Fibroblast of skin of right quadriceps (primary cell): Measurements from ENCODE around the gene EEPD1.
A peak's percentile ranks its signal among the peaks of the same experiment; 100 is the strongest.

Experiments
- DNase-seq: peaks from one replicate; pipeline ENCODE4 v3.0.0-alpha.2; 2013

EEPD1 gene

DNA sequence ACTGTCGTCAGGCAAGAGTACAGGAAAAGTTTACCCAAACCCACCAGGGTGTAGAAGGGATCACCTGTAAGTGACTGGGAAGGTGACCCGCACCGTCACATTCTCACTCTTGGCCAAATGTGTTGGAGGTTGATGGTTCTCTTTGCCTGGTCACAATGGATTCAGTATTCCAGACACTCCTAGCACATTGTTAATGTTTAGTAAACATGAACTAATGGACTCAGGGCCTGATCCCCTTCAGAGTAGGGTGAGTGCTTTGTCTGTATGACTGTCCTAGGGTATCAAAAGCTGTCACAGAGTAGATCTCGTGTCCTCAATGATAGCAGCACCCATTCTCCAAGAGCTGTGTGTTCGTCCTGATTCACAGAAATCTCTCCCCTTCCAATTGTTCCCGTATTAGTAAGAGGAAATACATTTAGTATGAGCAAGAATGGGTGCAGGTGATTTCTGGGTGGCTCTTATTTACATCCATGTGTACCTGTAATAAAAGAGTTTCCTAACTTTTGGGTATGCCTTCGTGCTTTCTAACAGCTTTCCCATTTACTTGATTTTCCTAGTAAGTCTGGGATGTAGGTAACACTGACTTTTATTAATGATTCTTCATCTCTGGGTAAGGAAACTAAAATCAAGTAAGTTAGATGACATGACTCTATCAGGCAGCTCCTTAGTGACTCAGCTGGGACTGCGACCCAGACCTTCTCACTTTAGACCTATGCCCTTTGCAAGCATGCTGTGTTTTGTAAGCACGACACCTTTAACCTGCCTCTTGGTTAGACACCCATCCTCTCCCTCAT lies 4.7 kb downstream of the EEPD1 start:
- DNase-seq = no peak

DNA sequence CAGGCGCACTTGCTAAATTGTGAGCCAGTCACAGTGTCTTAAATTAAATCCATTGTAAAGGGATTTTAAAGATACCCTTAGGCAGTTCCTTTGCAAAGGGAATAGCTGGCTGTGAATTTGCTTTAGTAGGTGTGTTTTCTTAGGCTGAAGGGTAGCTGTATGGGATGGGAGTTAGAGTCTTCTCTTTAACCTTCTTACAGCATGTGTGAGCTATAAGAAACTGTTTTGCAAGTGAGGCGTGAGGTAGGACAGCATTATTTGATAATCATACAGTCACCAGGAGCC lies 5.2 kb downstream of the EEPD1 start:
- no peak for DNase-seq

DNA sequence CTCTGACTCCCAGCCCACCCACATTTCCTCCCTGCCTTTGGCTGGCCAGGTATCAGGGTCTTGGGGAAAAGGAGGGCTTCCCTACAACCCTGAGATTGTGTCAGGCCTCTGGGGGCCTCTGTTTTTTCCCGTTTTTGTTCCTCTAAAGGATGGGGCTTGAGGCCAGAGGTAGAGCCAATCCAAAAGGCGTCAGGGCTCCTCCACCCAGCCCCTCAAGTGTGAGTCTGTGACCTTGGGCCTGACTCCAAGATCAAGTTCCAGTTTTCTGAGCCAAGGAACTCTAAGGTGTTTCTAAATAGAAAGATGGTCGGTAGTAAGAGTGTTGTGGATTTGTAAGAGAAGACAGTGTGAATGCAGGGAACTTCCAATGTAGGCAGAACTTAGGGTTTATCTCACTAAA lies 6.6 kb downstream of the EEPD1 start:
- no peak for DNase-seq

DNA sequence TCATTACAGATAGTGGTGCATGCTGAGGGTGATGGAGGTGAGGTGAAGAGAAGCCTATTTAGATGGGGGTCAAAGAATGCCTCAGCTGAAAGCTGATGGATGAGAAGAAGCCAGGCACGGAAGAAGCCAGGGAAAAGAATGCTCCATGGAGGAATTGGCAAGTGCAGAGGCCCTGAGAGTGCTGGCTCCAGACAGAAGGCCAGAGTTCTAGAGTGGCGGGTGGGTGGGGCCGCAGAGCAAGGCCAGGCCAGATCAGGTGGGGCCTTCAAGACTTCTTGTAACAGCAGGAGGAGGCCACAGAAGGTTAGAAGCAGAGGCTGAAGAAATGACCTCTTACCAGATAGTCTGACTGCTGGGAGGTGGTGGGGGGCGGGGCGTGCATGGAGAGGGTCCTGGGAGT lies 7.3 kb downstream of the EEPD1 start:
- DNase-seq = no peak

DNA sequence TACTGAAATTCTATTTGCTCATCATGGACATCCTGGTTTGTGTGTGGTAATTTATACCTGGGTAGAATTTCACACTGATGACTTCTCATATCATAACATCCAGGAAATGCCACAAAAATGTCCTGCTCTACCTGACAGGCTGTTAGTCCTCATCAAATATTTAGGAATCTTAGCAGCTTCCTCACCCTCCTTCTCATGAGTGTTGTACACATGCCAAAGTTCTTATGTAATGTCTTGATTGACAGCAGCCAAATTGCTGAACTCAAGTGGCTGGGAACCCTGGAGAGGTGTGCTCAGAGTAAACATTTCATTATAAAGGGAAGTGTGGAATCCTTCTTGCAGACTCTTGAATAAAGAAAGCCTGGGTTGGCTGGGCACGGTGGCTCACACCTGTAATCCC lies 8.9 kb downstream of the EEPD1 start:
- DNase-seq = no peak

DNA sequence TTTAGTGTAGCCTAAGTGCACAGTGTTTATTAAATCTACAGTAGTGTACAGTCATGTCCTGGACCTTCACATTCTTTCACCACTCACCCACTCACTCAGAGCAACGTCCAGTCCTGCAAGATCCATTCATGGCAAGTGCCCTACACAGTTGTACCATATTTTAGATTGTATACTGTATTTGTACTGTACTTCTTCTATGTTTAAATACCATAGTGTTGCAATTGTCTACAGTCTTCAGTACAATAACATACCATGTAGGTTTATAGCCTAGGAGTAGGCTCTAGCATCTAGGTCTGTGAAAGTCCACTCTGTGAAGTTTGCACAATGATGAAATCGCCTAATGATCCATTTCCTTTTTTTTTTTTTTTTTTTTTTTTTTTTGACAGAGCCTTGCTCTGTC lies 12.0 kb downstream of the EEPD1 start:
- DNase-seq = peak; percentile 38

DNA sequence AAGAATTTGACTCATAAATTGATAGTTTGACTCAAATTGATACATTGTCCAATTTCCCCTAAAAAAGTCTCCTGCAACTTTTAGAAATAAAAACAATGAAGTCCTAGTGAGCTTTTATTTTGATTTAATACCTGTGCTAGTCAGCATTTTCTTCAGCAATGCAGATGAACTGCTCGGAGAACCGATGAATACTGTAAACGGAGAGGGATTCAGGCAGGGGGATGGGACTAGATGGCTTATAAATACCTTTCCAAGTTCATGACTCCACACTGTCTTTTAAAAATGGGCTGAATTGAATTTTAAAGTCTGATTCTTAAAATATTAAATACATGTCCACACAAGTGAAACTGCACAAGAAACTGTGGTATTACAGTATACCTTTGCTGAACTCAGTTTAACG lies 12.7 kb downstream of the EEPD1 start:
- DNase-seq = no peak

DNA sequence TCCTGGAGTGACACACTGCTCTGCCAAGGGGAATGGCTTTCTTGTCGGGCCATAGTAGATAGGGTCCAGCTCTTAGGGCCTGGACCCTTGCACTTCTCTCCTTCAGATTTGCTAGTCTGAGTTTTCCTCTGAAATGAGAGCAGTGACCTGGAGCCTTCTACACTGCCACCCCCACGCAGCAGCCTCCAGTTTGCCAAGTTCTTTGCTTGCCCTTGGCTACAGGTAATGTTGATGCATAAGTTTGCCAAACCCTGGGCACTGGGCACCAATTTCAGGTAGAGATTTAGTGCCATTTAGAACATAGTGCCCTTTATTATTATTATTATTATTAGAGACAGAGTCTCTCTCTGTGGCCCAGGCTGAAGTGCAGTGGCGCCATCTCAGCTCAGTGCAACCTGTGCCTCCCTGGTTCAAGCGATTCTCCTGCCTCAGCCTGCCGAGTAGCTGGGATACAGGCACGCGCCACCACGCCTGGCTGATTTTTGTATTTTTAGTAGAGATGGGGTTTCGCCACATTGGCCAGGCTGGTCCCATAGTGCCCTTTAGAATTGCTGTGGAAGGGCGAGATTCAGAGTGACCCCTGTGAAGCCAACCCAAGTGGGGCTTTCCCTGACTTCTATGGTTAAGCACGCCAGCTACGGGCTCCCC lies 14.5 kb downstream of the EEPD1 start:
- no peak for DNase-seq

DNA sequence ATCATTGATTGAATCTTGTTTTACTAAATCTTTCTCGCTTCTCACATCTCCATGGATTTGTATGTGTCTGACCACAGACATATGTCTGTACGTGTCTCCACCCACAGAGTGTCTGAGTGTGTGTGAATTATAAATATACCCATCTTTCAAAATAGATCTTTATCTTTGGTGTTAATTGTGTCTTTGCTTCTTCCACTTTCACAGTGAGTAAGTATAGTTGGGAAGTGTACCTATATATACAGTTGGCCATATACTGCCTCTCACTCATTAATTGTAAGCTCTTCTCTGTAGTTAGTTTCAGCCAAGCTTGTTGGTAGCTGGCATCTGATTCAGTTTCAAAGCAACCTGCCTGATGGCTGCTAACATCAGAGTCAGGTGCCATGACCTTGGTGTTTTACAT lies 18.4 kb downstream of the EEPD1 start:
- no peak for DNase-seq

DNA sequence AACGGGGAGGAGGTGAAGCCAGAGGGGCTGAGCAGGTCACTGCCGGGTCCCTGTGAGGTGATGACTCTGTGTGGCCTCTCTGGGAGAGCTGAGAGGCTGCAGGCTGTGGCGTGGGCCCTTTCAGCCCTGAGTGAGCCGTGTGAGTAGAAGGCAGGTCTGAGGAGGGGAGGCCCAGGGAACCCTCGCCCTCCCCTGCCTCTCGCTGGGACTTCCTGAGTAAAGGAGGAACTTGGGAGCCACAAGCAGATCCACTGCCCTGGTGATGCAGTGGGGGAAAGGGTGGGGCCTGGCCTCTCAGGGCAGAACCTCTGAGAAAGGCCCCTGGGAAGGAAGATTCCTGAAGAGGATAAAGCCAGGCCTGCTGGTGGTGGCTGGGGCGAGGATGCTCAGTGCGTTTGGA lies 22.8 kb downstream of the EEPD1 start:
- DNase-seq = no peak

DNA sequence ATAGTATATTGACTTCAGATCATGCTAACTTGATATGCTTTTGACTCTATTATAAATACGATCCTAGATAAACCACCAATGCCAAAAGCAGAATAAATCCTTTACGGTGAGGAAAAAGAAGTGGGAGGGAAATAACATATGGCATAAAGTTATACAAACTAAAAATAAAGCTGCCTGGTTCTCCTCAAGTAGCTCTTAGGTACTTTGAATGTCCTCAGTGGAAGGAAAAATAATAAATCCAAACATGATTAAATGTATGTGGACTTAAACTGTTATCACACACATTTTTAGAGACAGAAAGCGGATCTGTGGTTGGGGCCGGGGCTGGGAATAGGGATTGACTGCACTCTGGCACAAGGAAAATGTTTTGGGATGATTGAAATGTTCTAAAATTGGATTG lies 23.6 kb downstream of the EEPD1 start:
- DNase-seq = no peak

DNA sequence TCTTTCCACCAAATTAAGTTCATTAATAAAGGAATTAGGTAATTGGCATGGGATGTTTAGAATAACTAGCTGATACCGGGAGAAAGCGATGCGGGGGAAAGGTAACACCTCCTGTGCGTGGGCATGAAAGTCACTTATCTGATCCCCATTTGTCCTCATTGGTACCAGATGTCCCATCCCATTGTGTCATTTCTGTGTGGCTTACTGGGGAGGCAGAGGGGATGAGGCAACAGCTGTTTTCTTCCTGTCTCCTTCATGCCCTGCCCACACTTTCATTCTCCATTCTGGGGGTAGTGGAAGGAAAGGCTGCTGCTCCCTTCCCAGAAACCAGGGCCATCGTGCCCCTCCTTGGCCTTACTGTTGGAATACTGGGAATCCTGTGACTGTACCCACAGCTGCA lies 27.1 kb downstream of the EEPD1 start:
- DNase-seq = no peak

DNA sequence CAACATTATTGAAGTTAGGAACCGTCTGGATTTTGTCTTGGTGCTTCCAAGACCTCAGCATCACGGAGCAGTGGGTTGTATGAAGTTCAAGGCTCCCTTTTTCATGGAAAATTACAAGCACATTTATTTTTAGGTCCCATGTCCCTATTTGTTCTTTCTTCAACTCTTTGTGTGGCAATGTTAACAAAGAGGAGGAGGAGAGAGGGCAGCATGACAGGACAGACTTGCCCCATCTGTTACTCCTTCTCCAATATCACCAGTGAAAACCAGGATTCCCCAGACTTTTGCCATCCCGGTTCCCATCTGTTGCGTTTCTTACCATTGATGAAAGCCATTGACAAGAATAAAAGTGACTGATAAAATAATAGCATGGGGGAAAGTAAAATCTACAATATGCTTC lies 28.6 kb downstream of the EEPD1 start:
- DNase-seq = no peak

DNA sequence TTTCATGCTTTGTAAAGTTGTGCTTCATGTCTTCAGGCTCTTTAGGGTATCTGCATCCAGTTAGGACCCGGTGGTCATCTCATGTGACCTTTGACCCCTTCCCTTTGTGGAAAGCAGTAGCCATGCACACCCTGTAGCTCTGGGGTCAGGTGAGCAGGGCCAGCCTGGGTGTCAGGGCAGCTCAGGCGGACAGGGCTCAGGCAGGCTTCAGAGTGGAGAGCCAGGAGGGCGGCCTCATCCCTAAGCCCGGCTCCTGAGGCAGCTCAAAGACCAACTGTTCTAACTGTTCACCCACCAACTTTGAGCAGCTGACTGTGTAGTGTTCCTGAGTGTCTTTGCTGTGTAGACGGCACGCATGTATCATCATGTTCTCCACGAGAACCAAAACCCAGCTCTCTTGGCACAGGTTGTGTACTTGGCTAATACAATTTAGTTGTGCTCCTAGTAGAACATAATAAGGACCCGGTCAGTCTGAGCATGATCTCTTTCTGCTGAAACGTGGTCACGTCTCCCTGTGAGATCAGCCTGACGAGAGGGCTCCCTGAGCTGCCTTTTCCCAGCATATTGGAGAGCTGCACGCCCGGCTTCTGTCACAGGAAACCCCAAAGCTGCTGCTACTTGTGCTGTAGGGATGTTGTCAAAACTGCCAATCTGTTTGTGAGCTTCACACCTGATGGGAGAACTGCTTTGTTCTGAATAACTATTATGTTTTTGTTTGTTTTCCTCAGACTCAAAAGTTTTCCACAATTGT lies 30.0 kb downstream of the EEPD1 start:
- DNase-seq = no peak

DNA sequence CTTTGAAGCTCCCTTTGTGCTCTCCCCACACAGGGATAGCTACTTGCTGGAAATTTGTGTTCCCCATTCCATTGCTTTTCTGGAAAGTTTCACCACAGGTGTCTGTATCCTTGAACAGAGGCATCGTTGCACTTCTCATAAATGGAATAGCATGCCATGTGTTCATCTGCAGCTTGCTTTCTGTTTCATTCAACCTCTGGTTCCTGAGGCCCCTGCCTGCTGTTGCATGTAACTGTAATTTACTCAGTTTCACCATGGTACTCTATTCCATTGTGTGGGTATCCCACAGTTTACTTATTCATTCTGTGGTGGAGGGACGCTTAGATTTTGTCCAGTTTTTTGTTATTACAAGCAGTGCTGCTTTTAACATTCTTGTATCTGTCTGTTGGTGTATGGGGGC lies 32.0 kb downstream of the EEPD1 start:
- no peak for DNase-seq

DNA sequence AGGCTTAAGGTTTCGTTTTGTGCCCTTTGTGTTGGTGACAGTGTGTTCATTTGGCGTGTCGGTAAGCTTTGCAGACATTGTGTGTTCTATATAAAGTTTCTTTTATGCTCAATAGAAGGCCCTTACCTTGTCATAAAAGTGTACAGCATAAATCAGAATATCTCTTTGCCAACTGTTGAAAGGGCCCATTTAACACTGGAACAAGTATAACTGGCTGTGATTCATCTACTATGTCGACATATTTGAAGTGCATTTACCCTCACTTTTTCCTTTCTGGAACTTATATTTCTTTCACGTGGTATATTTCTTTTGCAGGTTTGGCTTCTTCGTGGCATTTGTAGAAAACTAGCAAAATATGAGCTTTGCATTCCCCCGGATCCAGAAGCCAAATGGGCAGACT lies 32.7 kb downstream of the EEPD1 start:
- DNase-seq = no peak

DNA sequence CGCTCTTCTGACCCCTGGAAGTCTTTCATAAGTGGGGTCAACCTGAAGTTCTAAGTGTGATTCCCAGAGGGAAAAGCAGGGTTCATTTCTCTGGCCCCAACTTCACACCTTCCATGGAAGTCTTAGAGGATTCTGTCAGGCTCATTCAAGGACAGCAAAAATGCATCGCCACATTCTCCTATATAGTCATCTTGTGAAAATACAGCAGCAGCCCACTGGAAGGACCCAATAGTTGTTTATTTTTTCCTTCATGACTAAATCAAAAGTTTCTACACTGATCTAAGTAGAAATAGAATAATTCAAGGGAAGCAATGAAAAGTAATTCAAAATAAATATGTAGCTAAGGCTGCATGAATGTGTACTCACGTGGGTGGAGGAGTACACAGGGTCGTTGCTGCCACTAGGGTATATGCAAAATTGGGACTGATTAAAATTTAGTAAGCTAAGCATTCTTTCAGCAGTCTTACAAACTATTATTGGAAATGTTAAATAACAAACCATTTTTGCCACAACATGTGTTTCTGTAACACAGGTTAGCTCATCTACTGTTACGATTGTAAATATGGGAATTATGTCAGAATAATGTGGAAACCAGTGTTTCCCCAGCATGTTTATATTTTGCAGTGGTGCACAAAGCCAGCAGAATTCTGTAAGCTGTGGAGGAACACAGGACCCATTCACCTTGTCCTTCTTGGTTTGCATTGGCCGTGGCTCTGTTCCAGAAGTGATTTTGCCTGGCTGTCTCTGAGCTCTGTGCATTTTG lies 33.5 kb downstream of the EEPD1 start:
- no peak for DNase-seq

DNA sequence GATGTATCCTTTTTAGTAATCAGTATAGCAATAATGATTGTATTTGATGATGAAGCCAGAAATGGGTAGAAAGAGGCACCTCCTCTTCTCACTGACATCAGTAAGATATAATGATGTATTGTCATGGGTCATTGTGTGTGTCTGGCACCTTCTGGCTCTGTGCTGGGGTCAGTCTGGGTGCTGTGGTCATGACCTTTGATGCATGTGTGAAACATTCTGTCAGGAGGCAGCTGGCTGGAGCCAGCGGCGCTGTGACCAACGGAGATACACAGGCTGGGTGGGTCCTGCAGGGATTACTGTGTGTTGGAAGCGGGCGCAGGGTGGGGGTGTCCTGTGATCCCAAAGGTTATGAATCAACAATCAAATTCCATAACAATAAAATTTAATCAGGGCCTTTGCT lies 35.2 kb downstream of the EEPD1 start:
- no peak for DNase-seq

DNA sequence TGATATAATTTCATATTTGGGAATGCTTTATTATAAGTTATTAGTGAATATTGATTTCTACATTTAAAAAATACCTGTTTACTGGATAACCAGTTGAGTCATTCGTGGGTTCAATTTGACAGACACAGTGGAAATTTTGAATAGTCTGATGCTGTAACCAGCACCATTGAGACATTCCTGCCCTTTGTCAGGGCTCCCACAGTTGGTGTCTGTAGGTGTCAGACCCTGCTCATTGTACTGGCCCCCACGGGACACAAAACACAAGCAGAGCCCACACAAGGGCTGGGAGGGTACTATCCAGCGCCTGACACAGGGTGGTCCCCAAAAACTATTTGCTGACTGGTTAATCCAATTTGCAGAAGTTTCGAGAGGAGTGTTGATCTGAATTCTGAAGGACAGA lies 35.9 kb downstream of the EEPD1 start:
- no peak for DNase-seq

DNA sequence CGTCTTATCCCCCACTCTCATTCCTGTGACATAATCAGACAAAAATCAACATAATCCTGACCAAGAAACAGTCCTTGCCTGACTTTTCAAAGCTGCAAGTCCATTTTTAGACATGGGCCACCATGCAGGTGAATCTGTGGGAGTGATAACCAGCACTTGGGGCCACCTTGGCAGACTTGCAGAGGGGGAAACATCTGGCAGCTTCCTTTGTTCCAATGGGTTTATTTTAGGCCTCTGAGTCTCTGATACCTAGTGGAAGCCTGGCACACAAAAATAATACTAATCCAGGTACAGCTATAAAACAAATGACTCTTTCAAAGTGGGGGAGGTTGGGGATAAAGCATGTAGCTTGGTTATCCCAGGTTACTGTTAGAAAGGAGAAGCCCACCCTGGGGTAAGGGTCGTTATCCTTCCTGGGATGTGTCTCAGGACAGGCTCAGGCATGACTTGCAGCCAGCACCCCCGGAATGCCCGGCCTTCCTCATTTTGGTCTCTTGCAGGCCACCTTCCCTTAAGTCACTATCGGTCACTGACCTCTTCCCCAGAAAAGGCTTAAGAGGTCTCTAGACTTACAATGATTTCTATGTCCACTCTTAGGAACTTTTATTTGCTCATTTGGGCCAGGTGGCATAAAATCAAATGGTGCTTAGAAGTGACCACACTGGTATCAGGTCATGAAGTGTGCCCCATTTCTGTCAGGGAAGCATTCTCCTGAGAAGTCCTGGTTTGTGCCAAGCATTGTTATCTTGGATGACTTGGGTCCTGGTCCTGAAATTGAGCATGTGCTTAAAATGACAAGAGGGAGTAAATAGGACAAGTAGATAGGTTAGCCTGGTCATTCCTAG lies 37.6 kb downstream of the EEPD1 start:
- DNase-seq = no peak

DNA sequence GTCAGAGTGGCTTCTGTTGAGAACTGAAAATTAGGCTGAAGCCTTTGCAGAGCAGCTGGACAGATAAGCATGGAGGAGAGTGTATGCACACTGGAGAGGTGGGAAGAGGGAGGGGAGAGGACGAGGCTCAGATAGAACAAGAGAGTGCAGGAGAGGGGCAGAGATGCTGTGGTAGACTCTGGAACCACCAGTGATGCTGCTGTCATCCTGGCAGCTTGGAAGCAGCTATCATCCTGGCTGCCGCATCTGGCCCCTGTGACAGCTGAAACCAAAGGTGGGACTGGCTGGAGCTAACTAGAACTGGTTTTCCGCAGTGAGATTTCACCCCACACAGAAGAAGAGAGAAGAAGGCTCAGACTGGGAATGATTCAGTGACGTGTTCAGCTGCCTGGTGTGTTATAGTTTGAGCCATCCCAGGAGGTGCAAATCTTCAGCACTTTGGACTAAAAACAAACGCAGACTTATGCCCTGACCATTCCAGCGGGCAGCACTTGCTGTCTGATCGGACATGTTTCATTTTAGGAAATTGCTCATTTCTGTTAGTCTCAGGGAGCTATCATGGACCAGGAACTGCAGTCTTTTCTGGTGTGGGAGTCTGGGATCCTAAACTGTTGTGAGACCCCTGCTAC lies 38.4 kb downstream of the EEPD1 start:
- DNase-seq = no peak
